GM19438 (cell line): ENCODE data around the gene ABCA5.
"Not testable (repeated sequence)": the region's sequence is repeated elsewhere in the genome, so short reads cannot be mapped to it uniquely, and the experiment has no call there.

Experiments
- ATAC-seq: cut with Tn5 transposase; IDR thresholded peaks from one replicate; pipeline ENCODE4 v1.9.1; 2021; ENCODE audit warnings: low read depth; ENCODE audit not compliant: unreplicated experiment

The ABCA5 gene

DNA sequence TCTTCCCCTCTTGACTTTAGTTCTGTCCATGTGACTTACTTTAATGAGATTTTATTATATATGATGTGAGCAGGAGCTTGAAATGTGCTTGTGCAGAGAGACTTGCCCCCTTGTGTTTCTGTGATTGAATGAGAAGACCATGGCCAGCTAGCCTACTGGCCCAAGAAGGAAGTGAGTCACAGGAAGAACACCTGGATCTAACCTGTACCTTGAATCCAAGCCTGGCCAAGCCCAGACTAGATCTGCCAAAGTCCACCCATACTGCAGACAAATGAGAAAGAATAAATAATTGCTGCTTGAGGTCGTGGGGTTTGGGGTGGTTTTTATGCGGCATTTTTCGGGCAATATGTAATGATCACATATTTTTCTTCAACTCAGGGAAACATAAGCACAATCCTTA, 107.9 kb downstream of the ABCA5 start:
- no peak for ATAC-seq

- ATAC-seq = no peak
Observed at GRCh38 chr17:69213059-69213813, 113.7 kb downstream of the ABCA5 start.

DNA sequence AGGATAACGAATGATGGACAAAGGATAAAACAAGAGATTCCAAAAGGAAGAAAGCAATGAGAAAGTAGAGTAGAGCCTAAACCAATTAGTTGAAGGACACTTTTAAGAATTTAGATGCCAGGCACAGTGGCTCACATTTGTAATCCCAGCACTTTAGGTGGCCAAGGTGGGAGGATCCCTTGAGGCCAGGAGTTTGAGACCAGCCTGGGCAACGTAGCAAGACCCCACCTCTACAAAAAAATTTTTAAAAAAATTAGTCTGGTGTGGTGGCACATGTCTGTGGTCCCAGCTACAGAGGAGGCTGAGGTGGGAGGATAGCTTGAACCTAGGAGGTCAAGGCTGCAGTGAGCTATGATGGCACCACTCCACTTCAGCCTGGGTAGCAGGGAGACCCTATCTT, 118.3 kb downstream of the ABCA5 start:
- ATAC-seq = no peak

GRCh38 chr17:69207151-69207550, 119.8 kb downstream of the ABCA5 start:
- ATAC-seq = no peak

DNA sequence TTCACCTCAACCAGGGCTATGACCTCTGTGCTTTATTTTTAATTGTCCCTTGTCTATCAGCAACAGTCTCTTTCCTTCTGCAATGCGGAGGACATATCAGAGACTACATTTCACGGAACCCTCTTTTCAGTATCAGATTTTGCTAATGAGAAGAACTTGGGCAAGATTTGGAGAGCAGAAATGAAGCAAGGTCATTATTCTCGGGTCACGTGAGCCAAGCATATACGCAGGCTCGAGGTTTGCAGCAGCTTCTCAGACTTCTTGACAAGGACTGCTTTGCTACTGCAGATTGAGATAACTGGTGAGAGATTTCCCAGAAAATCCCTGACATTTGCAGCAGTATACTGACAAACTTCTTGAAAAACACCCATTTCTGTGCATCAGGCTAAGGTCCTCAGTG, 128.7 kb downstream of the ABCA5 start:
- ATAC-seq = no peak

DNA sequence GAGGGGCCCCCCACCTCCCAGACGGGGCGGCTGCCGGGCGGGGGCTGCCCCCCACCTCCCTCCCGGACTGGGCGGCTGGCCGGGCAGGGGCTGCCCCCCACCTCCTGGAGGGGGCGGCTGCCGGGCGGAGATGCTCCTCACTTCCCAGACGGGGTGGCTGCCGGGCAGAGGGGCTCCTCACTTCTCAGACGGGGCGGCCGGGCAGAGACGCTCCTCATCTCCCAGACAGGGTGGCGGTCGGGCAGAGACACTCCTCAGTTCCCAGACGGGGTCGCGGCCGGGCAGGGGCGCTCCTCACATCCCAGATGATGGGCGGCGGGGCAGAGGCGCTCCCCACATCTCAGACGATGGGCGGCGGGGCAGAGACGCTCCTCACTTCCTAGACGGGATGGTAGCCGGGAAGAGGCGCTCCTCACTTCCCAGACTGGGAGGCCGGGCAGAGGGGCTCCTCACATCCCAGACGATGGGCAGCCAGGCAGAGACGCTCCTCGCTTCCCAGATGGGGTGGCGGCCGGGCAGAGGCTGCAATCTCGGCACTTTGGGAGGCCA, 130.8 kb downstream of the ABCA5 start:
- not testable (repeated sequence) for ATAC-seq
